ACC112 (cell line): ENCODE measurements around the gene KIDINS220.
A peak's percentile ranks its signal among the peaks of the same experiment; 100 is the strongest.

Source experiments
- H2AFZ ChIP-seq: fragments of 200-600 bp; sonication (generic); one replicate; pipeline ENCODE4 v1.6.0; 2017; ENCODE audit warnings: antibody characterized with exemption, low read length; ENCODE audit not compliant: unreplicated experiment
- H3K27ac ChIP-seq: fragments of 200-600 bp; sonication (generic); 2 replicates; pipeline ENCODE4 v1.5.1; 2014; ENCODE audit warnings: low read depth, mild to moderate bottlenecking, antibody characterized with exemption, low read length, moderate library complexity
- H3K27me3 ChIP-seq: fragments of 200-600 bp; sonication (generic); 2 replicates; pipeline ENCODE4 v1.6.1; 2014; ENCODE audit warnings: mild to moderate bottlenecking, antibody characterized with exemption, low read length, moderate library complexity, mixed read lengths; ENCODE audit not compliant: insufficient read depth
- H3K36me3 ChIP-seq: fragments of 200-600 bp; sonication (generic); 2 replicates; pipeline ENCODE4 v1.6.1; 2016; ENCODE audit warnings: mild to moderate bottlenecking, antibody characterized with exemption, low read length, moderate library complexity, mixed read lengths; ENCODE audit not compliant: insufficient read depth
- H3K4me1 ChIP-seq: fragments of 200-600 bp; sonication (generic); one replicate; pipeline ENCODE4 v1.6.1; 2016; ENCODE audit warnings: low read length, mixed read lengths; ENCODE audit not compliant: insufficient read depth, unreplicated experiment, control insufficient read depth
- H3K4me3 ChIP-seq: fragments of 200-600 bp; sonication (generic); 2 replicates; pipeline ENCODE4 v1.5.1; 2014; ENCODE audit warnings: mild to moderate bottlenecking, low read depth, low read length
- H3K79me2 ChIP-seq: fragments of 200-600 bp; sonication (generic); one replicate; pipeline ENCODE4 v1.6.0; 2016; ENCODE audit warnings: low read length; ENCODE audit not compliant: control insufficient read depth, unreplicated experiment, insufficient read depth

The KIDINS220 gene

DNA sequence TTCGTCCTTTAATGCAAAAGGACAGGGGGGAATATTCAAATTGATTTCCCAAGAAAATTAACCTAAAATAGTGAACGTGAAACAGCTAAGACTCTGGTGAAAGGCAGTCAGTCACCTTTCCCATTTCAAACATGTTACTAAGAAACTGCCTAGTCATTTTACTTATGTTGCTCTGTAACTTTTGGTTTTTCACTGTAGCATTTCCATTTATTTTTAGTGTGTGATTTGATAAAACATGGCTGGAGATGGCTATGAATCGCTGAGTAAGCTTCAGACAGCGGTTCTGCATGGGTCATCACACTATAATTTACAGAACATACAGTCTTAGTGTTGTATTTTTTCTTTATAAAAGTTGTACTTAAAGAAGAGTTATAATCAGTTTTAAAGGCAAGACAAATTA, 16.0 kb upstream of the KIDINS220 start:
- no peak overlapping the region for H3K27ac ChIP-seq
- no peak overlapping the region for H2AFZ ChIP-seq
- no peaks in the 10 kb centered on the region for H3K79me2 ChIP-seq
- H3K36me3 ChIP-seq, result no peaks in the 10 kb centered on the region
- H3K4me3 ChIP-seq, result no peak overlapping the region
- H3K4me1 ChIP-seq, result no peaks in the 10 kb centered on the region
- no peaks in the 10 kb centered on the region for H3K27me3 ChIP-seq

- Histone ChIP-seq H3K79me2 (no peaks in the 10 kb centered on the region), H3K4me1 (no peaks in the 10 kb centered on the region), H2AFZ (no peak overlapping the region), H3K36me3 (no peaks in the 10 kb centered on the region), H3K4me3 (no peak overlapping the region), H3K27me3 (no peaks in the 10 kb centered on the region), H3K27ac (no peak overlapping the region)
Observed at GRCh38 chr2:8851811-8852560, 14.6 kb upstream of the KIDINS220 start.

GRCh38 chr2:8850845-8851487, 13.6 kb upstream of the KIDINS220 start:
- H3K27ac ChIP-seq, result no peak overlapping the region
- H3K4me1 ChIP-seq, result no peaks in the 10 kb centered on the region

DNA sequence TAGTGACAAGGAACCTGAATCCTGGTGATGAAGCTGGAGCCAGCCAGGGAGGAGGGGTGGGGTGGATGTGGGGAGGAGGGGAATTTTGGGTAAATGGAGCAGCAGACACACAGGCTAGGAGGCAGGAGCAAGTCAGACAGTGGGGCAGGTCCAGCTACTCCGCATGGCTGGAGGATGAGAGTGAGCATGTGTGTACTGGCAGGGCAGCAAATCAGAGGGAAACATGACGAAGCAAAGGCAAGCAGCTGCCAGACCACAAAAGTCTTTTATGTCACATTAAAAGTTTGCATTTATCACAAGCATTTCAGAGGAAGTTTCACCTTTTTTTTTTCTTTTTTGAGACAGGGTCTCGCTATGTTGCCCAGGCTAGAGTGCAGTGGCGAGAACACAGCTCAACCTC, 11.9 kb upstream of the KIDINS220 start:
- H3K4me1 ChIP-seq, result no peaks in the 10 kb centered on the region
- no peaks in the 10 kb centered on the region for H3K79me2 ChIP-seq
- no peak overlapping the region for H3K27ac ChIP-seq
- H3K36me3 ChIP-seq, result no peaks in the 10 kb centered on the region
- H2AFZ ChIP-seq, result no peak overlapping the region
- no peak overlapping the region for H3K4me3 ChIP-seq
- no peaks in the 10 kb centered on the region for H3K27me3 ChIP-seq

More at GRCh38 chr2:8850845-8851487, 13.6 kb upstream of the KIDINS220 start:
- Histone ChIP-seq H3K79me2 (no peaks in the 10 kb centered on the region), H2AFZ (no peak overlapping the region), H3K4me3 (no peak overlapping the region), H3K36me3 (no peaks in the 10 kb centered on the region), H3K27me3 (no peaks in the 10 kb centered on the region)

- no peak overlapping the region for H3K4me3 ChIP-seq
- H3K4me1 ChIP-seq, result no peaks in the 10 kb centered on the region
- no peaks in the 10 kb centered on the region for H3K27me3 ChIP-seq
- H3K36me3 ChIP-seq, result no peaks in the 10 kb centered on the region
- no peak overlapping the region for H3K27ac ChIP-seq
- H2AFZ ChIP-seq, result no peak overlapping the region
- H3K79me2 ChIP-seq, result no peaks in the 10 kb centered on the region
Observed at GRCh38 chr2:8848328-8849100, 11.1 kb upstream of the KIDINS220 start.

DNA sequence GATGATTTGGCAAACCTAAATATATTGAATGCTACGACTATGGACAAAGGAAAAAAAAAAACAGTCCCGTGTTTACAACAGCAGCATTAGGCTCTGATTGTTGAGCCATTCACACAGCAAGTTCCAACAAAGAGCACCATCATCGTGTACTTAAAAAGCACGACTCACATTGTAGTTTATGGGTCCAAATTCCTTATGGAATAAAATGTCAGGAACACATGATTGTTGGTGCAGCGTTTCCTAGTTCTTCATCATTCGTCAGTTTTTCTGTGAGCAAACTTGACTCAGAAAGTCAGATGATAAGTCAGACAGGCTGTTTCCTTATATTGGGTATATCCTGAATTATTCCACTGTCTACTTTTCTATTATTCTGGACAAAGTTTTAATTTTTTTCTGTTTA, 10.0 kb upstream of the KIDINS220 start:
- no peak overlapping the region for H3K4me3 ChIP-seq
- H2AFZ ChIP-seq, result no peak overlapping the region
- no peaks in the 10 kb centered on the region for H3K4me1 ChIP-seq
- H3K36me3 ChIP-seq, result no peaks in the 10 kb centered on the region
- no peaks in the 10 kb centered on the region for H3K27me3 ChIP-seq
- no peak overlapping the region for H3K27ac ChIP-seq
- H3K79me2 ChIP-seq, result no peaks in the 10 kb centered on the region

GRCh38 chr2:8841932-8842331, 4.5 kb upstream of the KIDINS220 start:
- H3K36me3 ChIP-seq, result no peaks in the 10 kb centered on the region
- no peak overlapping the region for H3K27ac ChIP-seq
- H3K79me2 ChIP-seq, result peaks cover 3% of the 10 kb centered on the region
- H3K4me1 ChIP-seq, result no peaks in the 10 kb centered on the region
- no peak overlapping the region for H2AFZ ChIP-seq
- no peak overlapping the region for H3K4me3 ChIP-seq
- H3K27me3 ChIP-seq, result no peaks in the 10 kb centered on the region

GRCh38 chr2:8840475-8841091, 3.2 kb upstream of the KIDINS220 start:
- Histone ChIP-seq H3K4me3 (no peak overlapping the region), H2AFZ (no peak overlapping the region), H3K27me3 (no peaks in the 10 kb centered on the region), H3K27ac (no peak overlapping the region), H3K79me2 (peaks cover 16% of the 10 kb centered on the region), H3K36me3 (no peaks in the 10 kb centered on the region), H3K4me1 (peaks cover 3% of the 10 kb centered on the region)

GRCh38 chr2:8839189-8839965, 2.0 kb upstream of the KIDINS220 start:
- Histone ChIP-seq H3K27ac (no peak overlapping the region), H2AFZ (no peak overlapping the region), H3K27me3 (no peaks in the 10 kb centered on the region), H3K36me3 (no peaks in the 10 kb centered on the region), H3K4me1 (peaks cover 6% of the 10 kb centered on the region), H3K79me2 (peaks cover 28% of the 10 kb centered on the region), H3K4me3 (no peak overlapping the region)

GRCh38 chr2:8837795-8838140, 355 bp upstream of the KIDINS220 start:
- Histone ChIP-seq H3K79me2 (peaks cover 42% of the 10 kb centered on the region), H3K27me3 (no peaks in the 10 kb centered on the region), H3K4me1 (peaks cover 6% of the 10 kb centered on the region), H3K4me3 (peak overlapping the region; percentile 89), H2AFZ (no peak overlapping the region), H3K36me3 (no peaks in the 10 kb centered on the region), H3K27ac (no peak overlapping the region)
